HUDEP-2 (cell line): ENCODE data around the gene SNAP47.

Experiments used
- DNase-seq, 76 experiments: peaks; one replicate each; lab custom pipeline; 2025; ENCODE audit not compliant: unreplicated experiment in 76 of 76; lab: John Stamatoyannopoulos, UW

Gene SNAP47

DNA sequence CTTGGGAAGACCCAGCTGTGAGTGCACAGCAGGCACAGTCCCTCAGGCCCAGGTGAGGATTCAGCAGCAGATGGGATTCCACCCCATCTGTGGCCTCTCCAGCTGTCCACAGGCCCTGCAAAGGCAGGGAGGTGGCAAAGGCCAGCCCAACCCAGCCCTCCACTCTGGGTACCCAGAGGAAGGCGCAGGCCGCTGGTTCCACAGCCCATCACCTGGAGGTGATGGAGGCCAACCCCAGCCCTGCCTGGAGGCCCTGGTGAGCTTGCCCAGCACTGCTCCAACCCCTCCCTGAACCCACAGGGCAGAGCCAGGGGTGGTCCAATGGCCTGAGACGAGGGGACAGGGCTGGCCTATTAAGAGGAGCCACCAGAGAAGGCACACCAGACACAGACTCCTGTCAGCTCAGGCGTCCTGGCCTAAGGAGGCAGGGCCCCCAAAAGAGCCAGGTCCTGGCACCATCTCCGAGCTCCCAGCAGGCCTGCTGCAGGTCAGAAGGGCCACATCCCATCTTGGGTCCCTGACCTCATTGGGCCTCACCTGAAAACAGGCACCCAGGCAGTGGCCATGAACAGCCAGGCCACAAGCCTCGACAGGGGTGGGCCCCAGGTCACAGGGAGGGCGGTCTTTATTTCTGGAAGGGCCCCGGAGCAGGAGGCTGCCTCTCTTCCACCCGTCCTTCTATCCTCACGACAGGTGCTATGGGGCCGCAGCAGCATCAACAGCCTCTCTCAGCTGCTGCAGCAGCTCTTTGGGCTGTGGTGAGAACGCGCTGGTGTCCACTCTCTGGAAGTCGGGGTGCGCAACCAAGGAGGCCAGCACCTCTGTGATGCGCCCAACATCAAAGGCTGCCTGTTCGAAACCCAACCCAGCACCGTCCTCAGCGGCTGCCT, 3.3 kb upstream of the SNAP47 start:
- no peak for DNase-seq

DNA sequence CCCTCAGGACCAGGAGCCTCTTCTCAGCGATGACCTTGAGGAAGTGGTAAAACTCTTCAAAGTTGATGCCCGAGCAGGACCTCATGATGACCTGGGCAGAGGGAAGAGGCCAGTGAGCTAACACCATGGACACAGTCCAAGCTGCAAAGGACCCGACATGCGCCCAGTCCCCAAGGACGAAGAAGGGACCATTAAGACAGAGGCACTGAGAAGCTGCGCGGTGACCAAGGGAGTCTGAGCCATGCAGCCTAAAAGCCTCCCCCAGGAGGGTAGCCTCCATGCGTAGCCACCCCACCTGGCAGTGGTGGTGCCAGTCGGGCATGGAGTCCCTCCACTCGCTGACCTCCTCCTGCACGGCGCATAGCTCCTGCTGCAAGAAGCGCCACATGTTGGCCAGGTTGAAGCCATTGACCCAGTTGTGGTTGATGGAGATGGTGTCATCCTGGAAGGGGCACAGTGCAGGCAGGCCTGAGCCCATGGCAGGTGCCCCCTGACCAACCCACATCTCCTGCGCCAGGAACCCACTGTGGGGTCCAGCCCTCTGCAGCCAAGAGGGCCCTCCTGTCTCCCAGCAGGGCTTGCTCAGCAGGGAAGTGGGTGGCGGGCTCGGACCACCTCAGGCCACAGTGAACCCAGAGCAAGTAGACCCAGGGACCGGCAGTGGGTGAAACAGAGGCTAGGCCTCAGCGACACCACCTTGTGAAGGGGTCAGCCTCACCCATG, 2.5 kb upstream of the SNAP47 start:
- no peak for DNase-seq

DNA sequence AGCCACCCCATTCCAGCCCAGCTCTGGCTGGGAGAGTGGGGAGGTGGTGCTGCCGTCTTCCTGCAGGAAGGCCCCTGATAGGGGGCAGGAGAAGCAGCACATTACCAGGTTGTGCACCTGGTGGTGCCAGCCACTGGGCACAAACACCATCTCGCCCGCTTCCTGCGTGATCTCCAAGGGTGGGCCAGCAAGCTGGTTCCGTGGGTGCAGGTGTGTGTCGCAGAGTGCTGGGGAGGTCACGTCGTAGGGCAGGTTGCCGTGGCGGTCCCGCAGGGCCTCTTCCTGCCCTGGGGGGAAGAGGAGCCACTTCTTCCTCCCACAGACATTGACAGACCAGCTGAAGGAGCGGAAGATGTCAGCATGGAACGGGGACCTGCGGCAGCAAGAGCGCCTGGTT, 1.9 kb upstream of the SNAP47 start:
- DNase-seq, result no peak

DNA sequence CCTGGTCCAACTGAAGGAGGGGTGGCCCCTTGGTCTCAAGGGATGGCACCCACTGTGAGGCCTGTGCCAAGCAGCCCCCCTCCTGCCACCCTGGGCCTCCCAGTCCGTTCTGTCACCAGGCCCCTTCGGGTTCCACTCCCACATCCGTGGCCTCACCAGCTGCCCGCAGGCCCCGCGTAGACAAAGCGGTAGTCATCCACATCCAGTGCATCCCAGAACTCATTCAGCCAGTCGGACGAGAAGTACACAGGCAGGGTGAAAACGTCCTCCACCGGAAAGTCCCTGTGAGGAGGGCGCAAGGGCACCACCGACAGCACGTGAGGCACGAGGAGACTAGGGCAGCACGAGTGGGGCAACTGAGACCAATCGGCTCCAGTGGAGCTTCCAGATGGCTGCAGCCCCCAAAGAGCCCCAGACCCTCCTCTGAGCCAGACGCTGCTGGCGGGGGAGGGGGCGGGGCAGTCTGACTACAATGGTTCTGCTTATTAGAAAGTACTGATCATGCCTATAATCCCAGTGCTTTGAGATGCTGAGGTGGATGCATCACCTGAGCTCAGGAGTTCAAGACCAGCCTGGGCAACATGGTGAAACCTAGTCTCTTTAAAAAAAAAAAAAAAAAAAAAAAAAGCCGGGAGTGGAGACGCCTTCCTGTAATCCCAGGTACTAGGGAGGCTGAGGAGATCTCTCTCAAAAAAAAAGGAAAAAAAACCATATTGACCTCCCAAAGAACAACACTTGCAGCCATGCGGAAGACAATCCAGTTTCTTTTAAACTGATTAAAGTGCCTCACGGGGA, 1.3 kb upstream of the SNAP47 start:
- DNase-seq, result no peak

DNA sequence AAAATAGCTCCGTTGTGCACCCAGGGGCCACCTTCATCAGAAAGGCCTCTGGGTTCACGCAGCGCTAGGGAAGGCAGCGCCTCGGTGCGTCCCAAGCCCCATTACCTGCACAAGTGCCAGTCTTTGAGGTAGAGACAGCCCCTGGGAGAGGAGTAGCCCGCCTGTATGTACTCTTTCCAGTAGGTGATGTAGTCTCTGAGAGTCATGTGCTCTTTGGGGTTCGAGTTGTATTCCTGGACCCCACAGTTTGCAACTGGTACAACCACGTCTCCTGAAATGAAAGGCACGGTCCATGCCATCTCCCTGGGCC, 734 bp upstream of the SNAP47 start:
- DNase-seq, result no peak

DNA sequence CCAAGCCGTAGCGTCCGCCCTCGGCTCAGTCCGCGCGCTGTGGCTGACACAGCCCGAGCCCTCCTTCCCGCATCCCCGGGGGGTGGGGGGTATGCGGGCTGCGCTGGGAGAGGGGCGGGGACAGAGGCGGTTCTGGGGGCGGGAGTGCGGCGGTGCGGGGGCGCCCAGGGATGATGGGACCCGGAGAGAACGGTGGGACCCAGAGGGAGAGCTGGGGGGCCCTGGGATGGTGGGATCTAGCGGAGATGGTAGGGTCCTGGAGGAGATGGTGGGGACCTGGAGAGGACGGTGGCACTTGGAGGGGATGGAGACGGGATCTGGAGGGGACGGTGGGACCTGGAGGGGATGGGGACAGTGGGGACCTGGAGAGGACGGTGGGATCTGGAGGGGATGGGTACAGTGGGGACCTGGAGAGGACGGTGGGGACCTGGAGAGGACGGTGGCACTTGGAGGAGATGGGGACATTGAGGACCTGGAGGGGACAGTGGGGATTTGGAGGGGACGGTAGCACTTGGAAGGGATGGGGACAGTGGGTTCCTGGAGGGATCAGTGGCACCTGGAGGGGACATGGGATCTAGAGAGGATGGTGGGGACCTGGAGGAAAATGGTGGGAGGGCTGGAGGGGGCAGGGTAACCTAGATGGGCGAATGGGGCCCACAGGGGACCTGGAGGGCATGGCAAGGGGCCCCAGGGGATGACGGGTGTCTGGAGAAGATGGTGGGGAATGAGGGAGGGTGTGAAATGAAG, 477 bp downstream of the SNAP47 start:
- no peak for DNase-seq

DNA sequence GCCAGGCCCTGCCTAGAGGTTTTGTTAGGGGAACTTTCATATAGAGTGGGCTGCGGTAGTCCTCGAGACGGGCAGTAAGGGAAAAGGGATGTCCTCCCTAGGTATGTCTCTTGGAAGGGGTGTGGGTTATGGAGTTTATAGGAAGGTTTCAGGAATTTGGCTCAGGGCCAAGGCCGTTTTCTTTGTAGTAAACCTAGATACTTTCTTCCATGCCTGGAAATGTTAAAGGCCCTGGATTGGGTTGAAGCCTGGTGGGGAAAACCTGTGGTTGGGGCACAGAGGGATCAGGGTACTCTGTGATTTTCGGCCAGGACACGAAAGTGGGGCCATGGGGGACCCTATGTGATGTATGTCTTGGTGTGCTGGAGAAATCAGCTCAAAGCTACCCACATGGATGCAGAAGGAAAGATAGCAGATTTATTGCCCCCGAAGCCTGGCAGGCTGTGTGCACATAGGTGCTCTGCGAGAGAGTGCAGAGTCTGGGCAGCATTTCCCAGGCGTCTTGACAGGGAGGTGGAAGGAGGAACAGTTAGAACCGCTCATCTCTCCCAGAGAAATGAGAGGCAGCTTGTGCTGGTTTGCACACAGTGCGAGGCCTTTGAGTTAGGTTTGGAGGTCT, 1.7 kb downstream of the SNAP47 start:
- no peak for DNase-seq

DNA sequence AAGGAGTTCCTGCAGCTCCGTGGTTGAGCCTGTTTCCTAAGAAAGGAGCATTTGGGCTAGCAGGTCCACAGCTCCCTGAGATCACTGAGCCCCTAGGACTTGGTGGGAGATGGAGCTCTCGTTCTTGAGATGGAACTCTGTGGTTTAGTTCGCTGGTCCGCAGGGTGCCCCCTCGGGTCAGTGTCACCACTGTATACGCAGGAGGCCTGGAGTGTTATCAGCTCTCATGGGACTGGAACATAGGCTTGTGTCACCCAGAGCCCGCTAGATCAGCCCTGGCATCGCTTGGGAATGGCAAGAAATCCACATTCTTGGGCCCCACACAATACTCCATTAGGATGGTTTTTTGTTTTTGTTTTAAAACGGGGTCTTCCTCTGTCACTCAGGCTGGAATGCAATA, 3.6 kb downstream of the SNAP47 start:
- no peak for DNase-seq

DNA sequence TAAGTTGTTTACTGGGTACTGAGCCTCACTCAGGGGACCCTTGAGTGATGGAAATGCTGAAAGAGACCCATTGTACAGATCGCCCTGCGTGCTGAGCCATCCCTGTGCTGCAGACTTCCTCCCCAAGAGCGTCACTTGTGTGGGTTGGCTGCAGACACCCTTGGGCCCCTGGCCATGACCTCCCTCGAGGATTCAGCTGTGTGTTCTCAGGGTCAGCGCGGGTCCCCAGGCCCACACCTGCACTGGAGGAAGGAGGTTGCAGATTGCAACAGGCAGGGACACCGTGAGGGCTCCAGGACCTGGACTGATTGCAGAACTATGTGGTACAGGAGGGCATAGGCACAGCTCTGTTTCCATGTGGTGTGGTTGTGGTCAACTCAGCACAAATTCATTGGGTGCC, 4.4 kb downstream of the SNAP47 start:
- no peak for DNase-seq

DNA sequence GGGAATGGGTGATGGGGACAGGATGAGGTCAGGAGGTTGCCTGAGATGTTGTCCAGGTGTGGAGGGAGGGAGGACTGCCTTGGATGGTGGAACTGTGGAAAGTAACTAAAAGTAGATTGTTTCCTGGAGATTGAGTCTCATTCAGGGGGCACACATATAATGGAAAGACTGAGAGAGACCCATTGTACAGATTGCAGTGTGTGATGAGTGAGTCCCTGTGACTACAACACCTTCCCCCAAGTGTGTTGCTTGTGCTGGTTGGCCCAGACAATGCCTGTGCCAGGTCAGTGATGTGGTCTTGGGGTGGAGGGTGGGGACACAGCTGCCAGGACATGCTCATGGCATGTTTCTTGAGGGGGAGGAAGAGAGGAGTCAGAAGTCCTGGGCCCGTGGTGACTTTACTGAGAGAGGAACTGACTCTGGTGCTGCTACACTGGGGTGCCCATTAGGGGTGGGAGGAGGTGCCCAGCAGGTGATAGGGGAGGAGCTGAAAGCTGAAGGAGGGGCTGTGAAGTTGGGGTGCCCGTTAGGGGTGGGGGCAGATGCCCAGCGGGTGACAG, 5.2 kb downstream of the SNAP47 start:
- no peak for DNase-seq

DNA sequence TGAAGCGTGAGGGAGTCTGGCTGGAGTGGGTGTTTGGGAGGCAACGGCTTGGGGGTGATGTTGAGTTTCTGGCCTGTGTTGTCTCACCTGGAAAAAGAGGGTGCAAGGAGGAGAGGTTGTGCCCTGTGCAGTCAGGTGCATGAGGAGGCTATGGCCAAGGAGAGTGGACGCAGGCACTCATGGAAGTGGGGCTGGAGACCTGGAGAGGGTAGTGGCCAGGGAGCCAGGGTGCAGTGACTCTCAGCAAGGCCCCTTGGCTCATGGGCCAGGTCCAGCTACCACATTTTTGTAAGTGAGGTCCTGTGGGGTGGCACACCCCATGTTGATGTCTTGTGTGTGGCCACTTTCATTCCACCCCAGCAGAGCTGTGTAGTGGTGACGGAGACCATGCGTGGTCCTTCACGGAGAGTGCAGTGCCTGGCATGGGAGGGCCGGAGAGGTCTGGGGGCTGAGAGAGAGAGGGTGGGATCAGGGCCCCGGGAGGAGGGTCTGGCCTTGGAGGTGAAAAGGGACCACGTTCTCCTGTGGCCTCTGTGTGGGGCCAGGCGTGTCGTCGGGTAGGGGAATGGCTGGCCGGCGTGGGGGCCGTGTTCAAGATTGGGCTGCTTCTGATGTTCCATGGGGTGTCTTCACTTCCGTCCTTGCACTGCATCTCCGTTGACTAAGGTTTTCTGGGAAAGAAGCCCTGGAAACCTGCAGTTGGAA, 6.1 kb downstream of the SNAP47 start:
- no peak for DNase-seq

DNA sequence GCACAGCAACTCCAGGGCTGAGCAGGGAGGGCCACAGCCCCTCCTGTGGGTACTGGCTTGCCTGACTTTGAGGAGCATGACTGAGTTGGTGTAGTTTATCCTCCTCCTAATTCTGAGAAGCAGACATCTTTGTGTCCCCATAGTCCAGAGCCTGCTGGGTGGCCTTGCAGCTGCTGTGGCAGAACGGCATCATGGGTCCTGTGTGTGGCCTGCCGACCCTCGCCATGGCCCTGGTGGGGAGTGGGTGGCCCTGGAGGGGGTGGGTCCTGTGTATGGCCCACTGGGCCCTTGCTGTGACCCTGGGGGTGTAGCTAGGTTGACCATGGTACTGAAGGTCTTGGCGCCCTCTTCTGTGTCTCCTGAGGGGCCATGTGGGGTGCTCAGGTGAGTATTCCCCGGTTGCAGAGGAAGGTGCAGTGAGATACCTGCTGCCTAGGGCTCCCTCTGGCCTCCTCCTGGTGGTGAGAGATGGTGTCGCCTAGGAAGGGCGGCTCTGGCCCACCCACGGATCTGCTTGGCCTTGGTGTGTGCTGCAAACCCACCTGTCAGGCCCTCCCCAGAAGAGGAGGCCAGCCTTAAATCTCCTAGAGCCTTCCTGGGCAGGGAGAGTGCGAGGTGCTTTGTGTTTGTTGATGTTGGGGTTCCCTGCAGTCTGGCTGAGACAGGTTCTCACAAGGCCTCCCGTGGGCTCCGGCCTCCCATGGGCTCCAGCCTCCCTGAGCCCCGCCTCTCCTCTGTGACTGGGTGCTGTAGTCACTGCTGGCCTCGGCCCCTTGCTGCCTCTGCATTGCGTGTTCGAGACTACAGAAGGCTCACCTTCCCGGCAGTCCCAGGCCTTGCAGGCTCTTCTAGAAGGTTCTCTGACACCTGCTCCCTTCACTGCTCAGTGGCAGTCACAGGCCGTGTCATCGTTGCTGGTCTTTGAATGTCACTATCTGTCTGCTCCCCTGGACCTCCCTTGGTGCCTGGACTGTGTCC, 7.8 kb downstream of the SNAP47 start:
- no peak for DNase-seq

DNA sequence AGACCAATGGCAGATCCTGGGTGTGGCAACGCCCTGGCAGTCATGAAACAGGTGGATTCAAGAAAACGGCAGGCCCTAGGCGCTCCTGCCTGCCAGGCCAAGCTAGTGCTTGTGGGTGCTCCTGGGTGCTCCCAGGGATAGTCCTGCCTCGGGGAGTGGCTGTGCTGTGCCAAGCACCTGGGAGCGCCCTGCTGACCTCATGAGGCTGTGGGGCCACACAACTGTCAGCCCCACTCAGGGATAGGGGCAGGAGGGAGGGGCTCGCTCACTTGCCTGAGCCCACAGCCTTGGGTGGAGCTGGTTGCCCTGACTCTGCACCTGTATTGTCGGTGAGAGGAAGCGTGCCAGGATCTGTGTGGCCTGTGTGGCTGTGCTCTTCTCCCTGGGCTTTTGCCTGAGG, 9.4 kb downstream of the SNAP47 start:
- DNase-seq, result no peak

DNA sequence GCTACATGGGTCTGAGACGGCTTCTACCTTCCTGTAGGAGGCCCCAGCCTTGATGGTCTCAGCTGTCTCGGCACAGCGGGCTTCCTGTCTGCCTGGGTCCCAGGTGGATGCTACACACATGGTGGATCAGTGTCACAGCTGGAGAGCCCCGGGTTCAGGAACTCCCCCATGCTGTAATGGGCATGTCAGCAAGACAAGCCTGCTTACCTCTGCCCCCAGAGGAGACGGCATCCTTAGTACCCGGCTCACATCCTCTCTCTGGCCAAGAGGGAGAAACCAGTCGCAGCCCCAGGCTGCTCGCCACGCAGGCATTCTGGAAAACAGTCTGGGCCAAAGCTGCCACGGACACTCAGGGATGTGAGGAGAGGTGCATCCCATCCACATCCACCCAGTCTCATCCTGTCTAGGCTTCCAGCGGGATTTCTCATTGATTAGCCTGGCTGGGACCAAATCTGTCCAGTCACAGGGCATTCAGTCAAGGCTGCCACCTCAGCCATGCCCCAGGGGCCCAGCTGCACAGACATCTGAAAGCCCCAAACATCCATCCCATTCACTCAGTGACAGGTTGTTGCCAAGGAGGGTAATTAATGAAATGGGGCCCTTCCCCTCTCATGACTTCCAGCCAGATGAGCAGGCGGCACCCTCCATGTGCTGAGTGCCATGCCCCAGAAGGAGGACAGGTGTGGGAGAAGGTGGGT, 10.5 kb downstream of the SNAP47 start:
- DNase-seq, result no peak

DNA sequence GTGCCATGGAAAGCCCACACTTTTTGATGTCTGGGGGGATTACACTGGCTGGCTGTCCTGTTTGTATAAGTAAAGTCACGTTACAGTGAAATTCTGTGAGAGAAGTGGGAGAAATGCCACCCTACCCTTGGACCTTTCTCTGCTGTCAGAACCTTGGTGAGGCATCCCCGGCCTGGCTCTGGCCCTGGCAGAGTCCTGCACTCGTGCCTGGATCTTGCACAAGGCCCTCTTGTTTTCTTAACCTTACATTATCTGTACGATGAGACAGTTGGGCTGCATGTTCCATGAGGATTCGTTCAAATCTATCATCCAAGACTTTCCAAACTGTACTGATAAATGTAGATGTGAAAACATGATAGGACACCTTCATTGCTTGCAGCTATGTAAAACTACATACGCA, 11.4 kb downstream of the SNAP47 start:
- no peak for DNase-seq

DNA sequence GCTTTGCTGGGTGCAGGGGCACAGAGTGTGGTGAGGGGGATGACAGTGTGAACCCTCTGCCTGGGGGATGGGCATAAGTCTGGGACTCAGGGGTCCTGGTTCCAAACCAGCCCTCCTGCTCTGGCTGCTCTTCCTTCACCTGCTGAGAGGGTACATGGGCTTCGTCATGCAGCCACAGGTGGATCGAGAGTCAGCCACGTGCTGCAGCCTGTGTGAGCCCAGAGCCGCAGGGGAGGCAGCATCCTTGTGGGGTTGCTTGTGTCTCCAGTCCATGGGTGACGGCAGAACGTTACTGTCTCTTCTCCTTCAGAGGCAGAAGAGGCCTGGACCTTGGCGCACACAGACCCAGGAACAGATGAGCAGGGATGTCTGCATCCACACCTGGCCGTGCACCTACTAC, 12.1 kb downstream of the SNAP47 start:
- no peak for DNase-seq

DNA sequence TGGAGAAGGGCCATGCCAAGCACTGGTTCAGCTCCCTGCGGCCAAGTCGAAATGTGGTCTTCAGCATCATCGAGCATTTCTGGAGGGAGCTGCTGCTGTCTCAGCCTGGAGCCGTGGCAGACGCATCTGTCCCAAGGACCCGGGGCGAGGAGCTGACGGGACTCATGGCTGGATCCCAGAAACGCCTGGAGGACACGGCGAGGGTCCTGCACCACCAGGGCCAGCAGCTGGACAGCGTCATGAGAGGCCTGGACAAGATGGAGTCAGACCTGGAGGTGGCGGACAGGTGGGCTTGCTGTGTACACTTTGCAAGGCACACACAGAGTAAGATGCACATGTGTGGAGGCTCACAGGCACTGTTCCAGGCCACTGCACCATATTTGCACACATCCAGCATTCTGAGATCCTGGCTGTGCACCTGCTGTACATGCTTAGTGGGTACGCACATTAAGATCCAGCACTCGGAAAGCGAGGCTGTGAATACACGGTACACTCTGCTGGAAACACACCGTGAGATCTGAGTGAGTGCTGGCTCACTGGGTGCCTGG, 12.8 kb downstream of the SNAP47 start:
- no peak for DNase-seq
